Effector CD4-positive, alpha-beta T cell (primary cell): ENCODE results near the gene RPL13.
"Not testable (repeated sequence)": the region's sequence is repeated elsewhere in the genome, so short reads cannot be mapped to it uniquely, and the experiment has no call there.

ENCODE experiments used
- DNase-seq: peaks from one replicate; pipeline ENCODE4 v3.0.0-alpha.2; 2020

RPL13 gene

DNA sequence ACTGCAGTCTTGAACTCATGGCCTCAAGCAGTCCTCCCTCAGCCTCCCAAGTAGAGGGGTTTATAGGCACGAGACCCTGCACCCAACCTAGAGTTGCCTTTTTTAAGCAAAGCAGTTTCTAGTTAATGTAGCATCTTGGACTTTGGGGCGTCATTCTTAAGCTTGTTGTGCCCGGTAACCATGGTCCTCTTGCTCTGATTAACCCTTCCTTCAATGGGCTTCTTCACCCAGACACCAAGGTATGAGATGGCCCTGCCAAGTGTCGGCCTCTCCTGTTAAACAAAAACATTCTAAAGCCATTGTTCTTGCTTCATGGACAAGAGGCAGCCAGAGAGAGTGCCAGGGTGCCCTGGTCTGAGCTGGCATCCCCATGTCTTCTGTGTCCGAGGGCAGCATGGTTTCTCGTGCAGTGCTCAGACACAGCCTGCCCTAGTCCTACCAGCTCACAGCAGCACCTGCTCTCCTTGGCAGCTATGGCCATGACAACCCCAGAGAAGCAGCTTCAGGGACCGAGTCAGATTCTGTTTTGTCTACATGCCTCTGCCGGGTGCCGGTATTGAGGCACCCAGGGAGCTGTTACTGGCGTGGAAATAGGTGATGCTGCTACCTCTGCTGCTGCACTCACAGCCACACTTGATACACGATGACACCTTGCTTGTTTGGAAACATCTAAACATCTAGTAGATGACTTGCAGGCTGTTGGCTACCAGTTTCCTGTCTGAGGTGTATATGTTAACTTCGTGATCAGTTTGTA, 3.3 kb downstream of the RPL13 start:
- no peak for DNase-seq

DNA sequence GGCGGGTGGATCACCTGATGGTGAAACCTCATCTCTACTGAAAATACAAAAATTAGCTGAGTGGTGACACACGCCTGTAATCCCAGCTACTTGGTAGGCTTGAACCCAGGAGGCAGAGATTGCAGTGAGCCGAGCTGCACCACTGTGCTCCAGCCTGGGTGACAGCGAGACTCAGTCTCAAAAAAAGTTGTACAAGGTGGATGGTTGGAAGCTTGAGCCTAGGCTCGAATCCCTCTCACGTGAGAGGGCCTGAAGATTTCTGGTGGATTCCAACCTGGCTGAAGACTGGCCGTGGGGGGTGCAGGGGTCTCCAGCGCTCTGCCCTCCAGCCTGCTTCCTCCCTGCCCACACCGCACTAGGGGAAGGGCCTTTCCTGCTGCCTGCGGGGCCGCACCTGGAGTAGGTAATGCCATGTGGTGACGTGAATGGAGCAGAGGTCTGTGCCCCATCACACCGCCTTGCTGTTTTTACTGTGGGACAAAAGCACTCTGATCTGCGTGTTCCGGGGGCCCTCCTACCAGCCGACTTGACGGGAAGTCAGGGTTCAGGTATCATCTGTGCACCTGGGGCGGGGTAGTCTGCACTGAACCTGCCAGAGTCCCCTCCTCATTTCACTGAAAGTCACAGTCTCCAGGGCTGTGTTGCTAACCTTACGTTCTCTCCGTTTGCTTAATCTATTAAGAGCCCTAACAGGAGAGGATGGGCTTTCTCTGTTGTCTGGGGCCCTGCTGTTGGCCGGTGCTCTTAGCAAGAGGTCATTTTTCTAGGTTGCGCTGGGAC, 4.2 kb downstream of the RPL13 start:
- DNase-seq, result no peak

DNA sequence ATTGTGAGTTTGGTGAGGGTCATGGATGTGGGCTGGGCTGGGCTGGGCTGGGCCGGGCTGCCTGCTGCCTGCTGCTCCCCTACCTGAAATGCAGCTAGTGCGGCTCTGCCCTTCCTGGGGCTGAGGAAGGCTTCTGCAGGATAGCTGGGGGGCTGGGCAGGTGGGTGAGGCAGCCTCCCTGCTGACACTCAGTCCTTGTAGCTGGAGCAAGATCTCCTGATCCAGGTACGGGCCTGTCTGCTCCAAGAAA, 4.7 kb downstream of the RPL13 start:
- DNase-seq, result no peak

DNA sequence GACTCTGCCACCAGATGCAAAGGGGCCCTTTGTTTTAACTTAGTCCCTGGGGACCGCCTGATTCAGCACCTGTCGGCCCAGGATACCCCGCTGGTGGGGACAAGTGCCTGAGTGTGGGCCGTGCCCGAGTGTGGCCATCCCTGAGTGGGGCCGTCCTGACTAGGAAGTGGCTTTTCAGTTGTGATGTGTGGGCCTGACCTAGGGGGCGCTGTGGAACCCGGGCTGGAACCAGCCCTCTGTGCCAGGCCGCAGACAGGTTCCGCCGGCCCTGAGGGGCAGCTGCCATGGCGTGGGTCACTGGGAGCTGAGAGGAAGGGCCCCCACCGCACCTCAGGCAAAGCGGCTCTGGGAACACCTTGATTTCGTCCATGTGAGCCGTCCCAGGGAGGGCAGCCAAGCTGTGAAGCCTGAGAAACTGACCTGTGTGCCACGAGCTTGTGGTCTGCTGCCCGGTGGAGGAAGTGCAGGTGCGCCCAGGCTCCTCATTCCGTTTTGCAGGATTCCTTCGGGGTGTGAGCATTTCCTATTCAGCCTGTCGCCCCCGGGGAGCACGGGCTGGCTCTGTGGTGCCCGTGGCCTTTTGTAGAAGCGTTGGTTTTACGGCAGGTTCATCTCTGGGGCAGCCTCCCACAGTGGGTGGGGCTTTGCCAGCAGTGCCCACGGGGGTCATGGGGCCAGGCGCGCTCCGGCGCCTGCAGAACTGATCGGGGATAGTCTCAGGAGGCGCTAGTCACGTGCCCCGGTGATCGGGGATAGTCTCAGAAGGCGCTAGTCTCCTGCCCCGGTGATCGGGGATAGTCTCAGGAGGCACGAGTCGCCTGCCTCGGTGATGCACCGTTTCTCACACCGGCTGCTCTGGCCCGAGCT, 5.3 kb downstream of the RPL13 start:
- DNase-seq, result peak; percentile 24

DNA sequence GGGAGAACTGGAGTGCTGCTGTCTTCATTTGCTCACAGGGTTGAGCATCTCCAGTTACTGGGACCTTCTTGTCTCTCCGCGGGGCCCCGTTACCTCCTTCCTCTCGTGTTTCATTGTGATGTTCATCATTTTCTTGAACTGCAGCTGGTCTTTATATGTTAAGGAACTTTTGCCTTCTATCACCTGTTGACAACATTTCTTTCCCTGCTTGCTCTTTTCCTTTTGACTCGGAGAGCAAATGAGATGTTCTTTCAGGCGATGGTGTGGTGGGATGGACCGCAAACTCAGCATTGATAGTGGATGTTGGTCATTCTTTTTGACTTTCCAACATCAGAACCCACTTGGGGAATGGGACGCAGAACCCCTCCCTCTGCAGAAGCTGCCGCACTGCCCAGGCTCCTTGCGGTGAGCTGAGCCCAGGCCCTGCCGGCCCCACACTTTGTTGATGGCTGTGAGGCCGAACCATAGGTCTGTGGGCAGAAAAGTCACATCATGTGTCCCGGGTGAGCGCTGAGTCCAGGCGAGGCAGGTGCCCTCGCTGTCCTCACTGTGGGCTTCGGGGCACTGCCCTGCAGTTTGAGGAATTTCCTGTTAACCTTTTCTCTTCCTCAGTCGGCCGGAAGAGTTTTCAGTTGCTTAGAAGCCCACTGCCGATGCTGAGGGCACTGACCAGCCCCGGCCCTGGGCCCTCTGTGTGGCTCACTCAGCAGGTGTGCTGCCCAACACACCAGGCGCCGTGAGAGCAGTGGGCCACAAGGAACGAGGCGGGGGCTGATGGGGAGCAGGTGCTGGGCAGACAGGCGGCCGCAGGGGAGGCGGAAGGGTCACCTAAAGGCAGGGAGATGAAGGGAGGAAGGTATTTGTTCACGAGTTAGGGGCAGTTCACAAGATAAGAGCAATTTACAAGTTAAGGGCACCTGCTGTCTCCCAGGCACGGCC, 7.4 kb downstream of the RPL13 start:
- no peak for DNase-seq

DNA sequence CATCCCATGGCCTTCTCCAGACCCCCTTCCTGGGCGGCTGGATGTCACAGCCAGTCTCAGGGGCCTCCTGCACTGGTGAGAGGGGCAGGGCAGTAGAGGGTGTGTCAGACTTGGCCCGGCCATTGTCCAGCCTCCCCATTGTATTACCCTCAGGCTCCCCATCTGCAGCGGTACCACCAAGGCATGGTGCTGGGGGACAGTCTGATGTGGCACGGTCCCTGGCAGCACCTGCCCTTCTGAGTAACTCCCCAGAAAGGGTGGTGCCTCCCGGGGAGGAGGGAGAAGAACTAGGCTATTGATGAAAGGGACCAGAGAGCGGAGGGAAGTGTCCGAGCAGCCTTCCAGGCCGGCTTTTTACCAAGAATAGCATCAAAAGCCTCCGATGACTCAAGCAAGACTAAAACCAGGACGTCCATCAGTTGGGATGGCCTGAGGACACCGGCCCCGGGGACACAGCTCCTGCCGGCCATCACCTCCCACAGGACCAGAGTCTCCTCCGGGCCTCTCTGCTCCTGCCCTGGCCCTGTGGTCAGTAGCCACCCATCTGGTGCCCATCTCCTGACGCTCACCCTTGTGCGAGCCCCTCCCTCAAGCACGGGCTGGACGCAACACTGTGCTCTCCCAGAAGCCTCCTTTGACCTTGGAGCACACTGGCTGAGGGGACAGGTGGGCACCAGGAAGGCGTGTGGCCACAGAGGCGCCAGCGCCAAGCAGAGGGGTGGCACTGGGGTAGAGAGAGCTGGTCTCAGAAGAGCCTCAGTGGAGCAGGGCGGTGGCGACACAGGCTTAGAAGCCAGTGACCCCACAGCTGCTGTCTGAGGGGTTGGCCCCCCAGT, 9.2 kb downstream of the RPL13 start:
- DNase-seq, result no peak

DNA sequence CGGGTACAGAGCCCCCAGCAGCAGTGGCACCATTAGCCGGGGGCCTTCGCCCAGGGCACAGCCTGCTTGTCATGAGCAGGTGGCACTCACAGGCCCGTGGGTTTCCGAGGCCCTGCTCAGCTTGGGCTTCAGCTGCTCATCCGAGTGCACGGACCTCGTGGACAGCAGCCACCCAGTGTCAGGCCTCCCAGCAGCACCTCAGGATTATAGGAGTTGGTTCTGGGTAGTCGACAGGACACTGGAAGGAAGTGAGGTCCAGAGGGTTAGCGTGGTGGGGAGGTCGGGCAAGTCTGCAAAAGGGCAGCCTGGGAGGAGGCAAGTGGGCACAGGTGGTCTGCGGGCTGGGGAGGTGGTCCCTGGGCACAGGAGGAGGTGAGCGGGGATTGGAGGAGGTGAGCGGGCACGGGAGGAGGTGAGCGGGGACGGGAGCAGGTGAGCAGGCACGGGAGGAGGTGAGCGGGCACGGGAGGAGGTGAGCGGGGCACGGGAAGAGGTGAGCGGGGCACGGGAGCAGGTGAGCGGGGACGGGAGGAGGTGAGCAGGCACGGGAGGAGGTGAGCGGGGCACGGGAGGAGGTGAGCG, 10.0 kb downstream of the RPL13 start:
- no peak for DNase-seq

DNA sequence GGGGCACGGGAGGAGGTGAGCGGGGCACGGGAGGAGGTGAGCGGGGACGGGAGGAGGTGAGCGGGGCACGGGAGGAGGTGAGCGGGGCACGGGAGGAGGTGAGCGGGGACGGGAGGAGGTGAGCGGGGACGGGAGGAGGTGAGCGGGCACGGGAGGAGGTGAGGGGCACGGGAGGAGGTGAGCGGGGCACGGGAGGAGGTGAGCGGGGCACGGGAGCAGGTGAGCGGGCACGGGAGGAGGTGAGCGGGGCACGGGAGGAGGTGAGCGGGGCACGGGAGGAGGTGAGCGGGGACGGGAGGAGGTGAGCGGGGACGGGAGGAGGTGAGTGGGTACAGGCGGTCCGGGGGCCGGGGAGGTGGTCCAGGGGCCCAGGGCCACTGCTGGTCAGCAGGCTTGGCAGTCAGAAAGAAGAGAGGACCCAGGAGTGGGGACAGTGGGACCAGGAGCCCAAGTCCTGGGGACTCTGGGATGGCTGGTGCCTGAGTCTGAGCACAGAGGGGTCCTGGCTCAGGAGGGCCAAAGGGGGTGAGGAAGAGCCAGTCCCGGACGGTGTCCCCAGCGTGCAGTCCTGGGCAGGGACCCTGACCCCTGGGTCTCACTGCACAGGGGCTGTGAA, 10.6 kb downstream of the RPL13 start:
- not testable (repeated sequence) for DNase-seq

- DNase-seq, result no peak
Measured at GRCh38 chr16:89571636-89572035, 11.2 kb downstream of the RPL13 start.

- no peak for DNase-seq
Measured at GRCh38 chr16:89572073-89572484, 11.6 kb downstream of the RPL13 start.

DNA sequence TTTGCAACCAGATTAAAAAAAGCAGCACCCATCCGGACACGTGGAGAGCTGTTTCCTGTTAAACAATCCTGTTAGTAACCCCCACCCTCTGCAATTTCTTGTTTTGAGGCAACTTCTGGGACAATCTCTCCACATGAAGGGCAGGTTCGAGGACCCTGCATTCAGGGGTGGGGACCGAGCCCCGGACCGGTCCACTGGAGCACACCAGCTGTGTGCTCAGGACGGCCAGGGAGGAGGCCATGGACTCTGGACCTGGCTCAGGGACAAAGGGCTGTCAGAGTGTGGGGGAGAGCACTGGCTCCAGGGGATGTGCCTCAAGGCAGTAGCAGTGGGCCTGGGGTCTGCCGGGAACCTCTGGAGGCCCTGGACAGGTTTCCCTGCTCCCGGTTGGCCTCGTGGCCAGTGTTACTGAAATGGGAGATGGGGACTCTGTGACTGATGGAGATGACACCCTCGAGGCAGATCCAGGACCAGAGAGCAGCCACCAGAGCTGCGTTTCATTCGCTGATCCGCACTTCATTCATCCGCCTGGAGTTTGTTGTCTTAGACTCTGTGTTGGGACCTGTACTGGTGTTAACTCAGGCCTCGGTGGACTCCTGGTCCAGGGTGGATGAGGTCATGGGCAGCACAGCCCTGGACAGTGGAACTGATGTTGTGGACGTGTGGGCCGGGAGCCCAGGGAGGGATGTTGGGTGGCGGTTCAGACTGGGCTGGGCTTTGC, 12.2 kb downstream of the RPL13 start:
- DNase-seq, result no peak

DNA sequence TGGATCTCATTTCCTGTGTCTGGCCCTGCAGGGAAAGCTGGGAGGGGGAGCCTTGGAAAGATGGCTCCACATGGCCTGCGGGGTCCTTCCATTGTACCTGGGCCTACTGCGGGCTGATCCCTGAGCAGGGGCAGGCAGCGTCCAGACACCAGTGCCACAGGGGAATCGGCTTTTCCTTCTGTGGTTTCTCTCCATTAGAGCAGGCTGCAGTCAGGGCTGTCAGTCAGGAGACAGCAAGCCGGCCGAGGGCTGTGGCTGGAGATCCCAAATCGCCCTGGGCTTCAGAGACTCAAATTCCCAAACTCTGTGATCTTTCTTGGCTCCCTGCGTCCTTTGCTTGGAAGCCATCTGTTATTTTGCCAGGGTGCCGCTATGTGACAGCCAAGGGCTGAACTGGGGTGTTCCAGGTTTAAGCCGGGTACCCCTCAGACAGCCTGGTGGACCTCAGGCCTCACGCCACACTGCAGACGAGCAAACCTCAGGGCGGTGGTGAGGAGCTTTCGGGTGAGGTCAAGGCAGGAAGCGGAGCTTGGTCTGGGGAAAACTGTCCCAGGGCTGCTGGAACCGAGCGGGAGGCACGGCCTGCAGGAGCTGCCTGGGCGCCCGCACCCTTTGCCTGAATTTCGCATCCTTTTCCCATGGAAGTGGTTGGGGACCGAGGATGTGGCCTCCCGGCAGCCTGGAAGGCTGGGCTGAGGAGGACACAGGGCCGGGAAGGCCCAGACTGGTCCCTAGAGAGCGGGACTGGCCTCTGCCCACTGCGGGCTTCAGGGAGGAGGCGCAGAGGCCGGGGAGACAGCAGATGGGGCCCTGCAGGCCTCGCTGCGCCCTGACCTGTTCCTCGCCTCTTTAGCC, 13.6 kb downstream of the RPL13 start:
- DNase-seq, result no peak

DNA sequence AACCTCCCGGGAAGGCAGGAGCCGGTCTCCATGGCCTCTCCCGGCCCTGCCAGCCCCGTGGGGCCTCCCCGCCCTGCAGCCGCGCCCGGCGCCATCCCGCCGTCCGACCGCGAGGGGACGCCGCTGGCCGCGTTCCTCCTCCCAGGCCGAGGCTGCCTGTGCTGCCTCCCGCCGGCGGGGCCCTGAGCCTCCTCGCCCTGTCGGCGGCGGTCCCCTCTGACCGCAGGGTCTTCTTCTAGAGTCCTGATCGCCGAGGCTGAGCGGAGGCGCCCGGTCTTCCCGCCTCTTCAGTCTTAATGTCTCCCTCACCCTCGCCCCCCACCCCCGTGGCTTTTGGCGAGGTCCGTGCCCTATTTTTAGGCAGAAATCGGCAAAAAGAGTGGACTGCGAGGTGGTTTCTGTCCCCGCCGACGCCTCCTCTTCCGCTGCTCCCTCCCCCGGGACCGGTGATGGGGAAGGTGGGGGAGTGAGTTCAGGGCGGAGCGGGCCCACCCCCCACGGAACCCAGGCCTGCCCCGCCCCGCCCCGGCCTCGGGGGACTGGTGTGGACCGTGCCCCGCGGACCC, 14.3 kb downstream of the RPL13 start:
- DNase-seq, result peak; percentile 27

DNA sequence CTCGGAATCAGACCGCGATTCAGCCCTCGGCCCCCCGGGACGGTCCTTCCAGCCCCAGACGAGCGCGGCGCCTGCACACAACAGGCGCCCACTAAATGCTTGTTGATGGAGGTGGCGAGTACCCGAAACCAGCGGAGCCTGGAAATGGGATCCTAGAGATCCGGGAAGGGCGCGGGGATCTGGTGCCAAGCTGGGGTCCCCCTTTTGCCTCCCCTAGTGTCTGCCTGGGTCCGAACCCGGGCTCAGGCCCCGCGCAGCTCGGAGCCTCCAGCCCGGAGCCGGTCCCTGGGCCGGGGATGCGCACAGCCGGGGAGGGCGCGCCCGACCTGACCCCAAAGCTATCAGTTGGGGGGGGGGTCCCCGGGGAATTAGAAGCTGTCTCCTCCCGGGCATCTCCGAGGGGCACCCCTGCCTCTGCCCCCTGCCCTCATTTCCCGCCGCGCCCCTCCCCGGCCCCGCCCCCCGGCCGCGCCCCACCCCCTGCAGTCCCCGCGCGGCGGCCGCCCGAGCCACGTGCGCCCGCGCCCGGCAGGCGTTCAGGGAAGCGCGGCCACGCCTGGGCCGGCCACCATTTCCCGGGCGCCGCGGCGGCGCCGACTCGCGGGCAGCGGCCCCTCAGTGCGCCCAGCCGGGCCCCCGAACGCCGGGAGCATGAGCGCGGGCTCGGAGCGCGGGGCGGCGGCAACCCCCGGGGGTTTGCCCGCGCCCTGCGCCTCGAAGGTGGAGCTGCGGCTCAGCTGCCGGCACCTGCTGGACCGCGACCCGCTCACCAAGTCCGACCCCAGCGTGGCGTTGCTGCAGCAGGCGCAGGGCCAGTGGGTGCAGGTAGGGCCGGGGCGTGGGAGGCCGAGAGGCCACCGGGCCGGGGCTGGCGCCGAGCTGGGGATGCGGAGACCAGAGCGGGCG, 15.0 kb downstream of the RPL13 start, which contains the start of gene CPNE7:
Gene CPNE7, plus strand, starts transcription at position 512 of the 906 bp plus-strand sequence. Its CDS starts 140 bp downstream, at position 652.
- no peak for DNase-seq

GRCh38 chr16:89576153-89577054, 15.9 kb downstream of the RPL13 start:
- no peak for DNase-seq

DNA sequence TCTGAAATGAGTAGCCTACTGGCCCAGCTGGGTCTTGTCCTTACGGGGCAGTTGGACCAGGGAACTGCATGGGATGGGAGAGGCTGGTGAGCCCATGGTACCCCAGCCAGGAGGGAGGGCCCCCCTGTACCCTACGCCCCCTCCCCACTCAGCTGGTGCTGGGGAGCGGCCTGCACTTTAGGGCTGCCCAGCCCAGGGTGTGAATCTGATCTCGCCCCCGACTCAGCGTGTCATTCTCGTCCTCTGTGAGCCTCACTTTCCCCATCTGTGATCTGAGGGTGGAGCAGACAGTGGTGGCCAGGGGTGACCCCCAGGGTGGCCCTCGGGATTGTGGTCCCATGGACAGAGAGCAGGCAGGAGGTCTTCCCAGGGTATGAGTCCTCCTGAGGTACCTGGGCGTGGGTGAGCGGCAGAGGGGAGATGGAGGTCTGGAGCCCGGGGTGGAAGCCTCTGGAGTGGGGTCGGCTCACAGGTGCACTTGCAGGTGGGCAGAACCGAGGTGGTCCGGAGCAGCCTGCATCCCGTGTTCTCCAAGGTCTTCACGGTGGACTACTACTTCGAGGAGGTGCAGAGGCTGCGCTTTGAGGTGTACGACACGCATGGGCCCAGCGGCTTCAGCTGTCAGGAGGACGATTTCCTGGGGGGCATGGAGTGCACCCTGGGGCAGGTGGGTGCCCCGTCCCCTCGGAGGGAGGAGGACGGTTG, 16.7 kb downstream of the RPL13 start:
- DNase-seq, result no peak
